ENCODE measurements around the gene ADISSP.

Gene ADISSP

DNA sequence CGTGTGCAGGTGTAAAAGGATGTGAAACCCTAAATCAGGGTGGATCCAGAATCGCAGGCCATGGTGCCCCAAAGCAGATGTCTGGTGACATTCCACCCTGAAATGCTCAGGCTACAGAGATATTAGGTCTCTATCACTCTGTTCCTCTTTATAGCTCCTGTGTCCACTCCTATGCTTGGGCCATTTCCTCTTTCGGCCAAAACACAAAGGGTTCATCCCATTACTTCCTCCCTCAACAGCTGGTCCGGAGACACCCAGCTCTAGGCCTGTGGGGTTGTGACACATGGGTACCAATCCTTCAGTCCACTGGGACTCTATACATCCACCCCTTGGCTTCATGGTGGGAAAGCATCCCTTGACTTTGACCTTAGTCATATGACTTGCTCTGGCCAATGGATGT, 53.5 kb downstream of the ADISSP start:
- DNase-seq (ENCODE audit: low read depth) = no peak

DNA sequence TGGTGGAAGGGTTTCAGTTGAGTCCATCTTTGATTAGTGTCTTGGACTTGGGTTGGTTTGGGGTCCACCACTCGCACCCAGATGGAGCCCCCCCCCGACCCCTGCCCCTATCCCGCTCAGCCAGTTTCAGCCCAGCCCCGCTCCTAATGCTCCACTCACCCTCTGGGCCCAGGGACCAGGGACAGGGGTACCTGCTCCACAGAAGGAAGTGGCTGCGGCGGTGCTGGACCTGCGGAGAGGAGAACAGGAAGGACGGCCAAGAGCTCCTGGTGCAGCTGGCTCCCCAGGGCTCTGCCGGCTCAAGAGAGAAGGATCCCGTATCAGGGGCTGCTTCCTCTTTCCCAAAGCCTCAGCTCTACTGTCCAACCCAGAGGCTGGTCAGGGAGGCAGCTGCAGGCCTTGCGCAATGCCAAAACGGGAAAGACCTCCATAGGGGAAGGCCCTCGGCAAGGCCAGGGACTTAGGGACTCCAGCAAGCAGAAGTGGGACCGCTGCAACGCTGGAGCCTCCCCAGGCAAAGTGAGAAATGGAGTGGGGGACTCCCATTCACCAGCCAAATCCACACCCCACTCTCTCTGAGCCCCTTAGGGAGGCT, 55.2 kb downstream of the ADISSP start, which contains the start of gene SIGLEC1:
Gene SIGLEC1 (minus strand): TSS at position 322 of the 595 bp plus-strand sequence. CDS start 5,472 bp downstream, outside the sequence.
- no peak for DNase-seq (ENCODE audit: low read depth)

DNA sequence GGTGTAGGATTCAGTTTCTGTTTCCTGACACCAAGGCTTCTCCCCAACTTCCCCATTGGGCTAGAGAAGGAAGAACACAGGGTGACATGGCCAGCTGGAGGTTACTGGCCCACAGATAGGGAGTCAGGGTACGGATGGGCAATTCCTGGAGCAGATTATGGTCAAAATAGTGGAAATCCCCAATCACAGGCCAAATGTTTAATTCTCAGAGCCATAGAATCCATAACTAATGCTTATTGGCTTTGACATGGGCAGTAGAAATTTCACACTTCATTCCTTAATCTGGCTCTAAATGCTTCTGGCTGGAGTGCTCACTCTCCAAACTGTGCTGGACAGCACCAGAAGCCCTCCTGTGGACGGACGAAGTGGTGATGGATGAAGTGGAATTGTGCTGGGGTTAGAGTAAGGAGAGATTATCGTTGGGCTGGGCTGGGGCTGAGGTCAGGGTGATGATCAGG, 56.0 kb downstream of the ADISSP start:
- DNase-seq (ENCODE audit: low read depth) = no peak

GRCh38 chr20:3710703-3711483, 56.7 kb downstream of the ADISSP start:
- DNase-seq (ENCODE audit: low read depth) = no peak

DNA sequence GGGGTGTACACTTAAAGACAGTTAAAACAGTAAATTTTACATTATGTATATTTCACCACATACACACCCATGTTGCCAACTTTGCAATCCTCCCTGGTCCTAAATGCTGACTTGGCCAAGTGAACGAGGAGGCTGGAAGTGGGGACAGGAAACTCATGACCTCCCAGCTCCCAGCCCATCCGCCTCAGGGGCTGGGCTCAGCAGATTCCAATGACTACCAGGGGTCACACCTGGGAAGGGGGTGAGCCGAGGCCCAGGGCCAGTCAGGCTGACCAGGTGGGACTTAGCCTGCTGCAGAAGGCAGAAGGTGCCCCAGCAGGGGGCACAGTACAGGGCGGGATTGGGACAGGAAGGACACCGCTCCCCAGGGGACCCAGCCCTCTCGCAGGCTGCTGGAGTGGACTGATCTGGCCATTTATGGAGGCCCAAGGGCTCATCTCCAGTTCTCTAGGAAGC, 57.5 kb downstream of the ADISSP start:
- no peak for DNase-seq (ENCODE audit: low read depth)

- DNase-seq (ENCODE audit: low read depth) = no peak
Measured at GRCh38 chr20:3707508-3707899, 60.0 kb downstream of the ADISSP start.

GRCh38 chr20:3706774-3707507, 60.6 kb downstream of the ADISSP start:
- DNase-seq (ENCODE audit: low read depth) = peak; percentile 29

- DNase-seq (ENCODE audit: low read depth) = no peak
Measured at GRCh38 chr20:3705970-3706739, 61.4 kb downstream of the ADISSP start.

DNA sequence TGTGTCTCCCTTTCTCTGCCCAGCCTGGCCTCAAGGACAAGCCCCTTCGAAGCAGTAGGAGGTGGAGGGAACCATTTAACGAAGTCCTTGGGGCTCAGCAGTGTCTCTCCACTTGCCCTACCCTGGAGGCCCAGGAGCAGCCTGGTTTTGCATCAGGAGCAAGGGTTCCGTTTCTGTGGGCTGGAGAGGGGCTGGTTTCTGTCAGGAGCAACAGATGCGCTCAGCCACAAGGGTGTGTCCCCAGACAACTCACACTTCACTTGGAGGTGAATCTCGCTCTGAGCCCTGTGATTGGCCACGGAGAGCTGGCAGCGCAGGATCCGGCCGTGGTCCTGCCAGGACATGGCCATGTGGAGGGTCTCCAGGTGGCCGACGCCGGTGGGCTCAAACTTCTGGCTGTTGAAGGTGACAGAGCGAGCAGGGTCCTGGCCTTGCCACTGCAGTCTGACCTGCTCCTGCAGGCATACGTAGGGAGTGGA, 62.0 kb downstream of the ADISSP start:
- DNase-seq (ENCODE audit: low read depth) = no peak

DNA sequence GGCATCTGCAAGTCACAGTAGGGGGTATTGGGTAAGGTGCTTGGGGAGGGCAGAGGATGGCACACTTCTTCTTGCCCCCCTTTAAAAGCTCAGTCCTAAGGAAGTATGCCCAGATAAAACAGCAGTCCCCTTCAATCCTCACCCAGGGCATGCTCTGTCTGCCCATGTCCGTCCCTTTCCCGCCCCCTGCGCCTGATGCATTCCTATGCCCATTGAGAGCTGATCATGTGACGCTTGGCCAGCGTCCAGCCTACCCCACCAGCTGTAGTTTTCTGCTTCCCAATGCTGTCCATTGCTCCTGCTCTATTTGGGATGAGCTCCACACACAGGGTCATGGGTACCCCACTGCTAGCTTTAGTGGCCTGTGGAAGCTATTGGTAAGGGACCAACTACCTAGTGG, 63.5 kb downstream of the ADISSP start:
- DNase-seq (ENCODE audit: low read depth) = no peak
